Endometrium (tissue), 2 donors: ENCODE results near the gene TRDN.
"Not testable (repeated sequence)": the region's sequence is repeated elsewhere in the genome, so short reads cannot be mapped to it uniquely, and the experiment has no call there.

Experiments used
- FAIRE-seq: peaks from 2 replicates; lab custom pipeline; 2012; peaks lifted over from hg19 to GRCh38; lab: Jason Lieb, UNC
- donor health status: control.
- donor health status: control.

Gene TRDN

DNA sequence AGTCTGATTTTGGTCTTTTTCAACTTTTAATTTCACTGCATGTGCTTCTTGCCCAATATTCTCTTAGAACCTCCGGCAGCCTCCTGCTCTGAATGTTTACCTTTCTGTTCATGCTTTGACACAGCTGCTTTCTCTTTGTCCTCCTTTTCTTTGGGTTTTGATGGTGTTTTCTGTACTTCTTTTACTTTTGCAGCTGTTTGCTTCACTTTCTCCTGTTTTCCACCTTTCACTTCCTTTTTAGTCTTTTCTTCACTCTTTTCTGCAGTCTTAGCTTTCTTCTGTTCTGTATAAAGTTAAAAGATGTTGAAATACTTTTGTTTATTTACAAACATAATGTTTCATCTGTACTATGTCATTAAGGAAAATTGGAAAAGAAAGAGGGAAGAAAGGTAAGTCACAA, 133.1 kb downstream of the TRDN start:
- no peak for FAIRE-seq

DNA sequence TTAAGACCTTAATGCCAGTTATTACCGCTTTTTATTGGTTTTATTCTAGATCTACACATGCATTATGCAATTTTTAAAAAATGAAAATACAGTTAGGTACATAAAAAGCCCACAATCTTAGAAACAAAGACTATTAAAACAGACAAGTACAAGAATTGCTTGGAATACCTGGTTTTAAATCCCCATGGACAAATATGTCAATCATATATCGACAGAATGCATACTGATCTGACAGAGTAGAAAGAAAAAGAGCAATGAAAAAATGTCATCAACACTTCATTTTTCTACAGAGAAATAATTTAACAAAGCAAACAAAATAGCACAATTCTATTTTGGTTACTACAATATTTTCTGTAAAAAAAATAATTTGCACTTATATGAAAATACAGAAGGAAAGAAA, 139.7 kb downstream of the TRDN start:
- FAIRE-seq = no peak

DNA sequence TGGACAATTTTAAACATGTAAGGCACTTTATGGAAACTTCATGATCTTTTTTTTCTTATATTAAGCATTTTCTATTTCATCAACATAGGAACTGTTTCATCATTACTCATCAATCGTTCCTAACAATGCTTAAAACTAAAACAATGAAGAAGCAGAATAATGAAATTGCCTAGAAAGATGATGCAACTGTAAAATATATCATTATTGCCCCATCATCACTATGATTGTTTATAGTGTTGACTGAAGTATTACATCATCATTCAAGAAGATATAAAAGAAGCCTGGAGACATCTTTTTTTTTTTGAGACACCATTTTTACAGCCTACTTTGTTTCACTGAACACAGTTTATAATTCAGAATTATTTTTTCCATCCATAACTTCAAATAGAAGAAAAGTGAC, 147.2 kb downstream of the TRDN start:
- no peak for FAIRE-seq

DNA sequence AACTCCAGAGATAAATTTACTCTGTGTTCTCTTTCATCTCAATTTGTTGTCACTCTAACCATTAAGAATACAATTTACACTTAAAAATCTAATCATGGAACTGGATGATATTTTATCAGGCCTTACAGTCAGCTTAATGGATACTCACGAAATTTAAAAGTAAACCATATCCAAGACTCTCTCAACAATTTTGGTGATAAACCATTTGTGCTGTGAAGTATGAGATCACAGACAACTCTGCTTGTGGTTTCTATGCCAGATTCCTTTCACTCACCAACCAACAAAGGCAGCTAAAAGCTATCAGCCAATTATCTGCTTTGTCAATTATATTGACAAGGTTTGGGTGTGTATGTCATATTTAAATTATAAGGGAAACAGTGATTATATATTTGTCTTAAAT, 155.8 kb downstream of the TRDN start:
- no peak for FAIRE-seq

DNA sequence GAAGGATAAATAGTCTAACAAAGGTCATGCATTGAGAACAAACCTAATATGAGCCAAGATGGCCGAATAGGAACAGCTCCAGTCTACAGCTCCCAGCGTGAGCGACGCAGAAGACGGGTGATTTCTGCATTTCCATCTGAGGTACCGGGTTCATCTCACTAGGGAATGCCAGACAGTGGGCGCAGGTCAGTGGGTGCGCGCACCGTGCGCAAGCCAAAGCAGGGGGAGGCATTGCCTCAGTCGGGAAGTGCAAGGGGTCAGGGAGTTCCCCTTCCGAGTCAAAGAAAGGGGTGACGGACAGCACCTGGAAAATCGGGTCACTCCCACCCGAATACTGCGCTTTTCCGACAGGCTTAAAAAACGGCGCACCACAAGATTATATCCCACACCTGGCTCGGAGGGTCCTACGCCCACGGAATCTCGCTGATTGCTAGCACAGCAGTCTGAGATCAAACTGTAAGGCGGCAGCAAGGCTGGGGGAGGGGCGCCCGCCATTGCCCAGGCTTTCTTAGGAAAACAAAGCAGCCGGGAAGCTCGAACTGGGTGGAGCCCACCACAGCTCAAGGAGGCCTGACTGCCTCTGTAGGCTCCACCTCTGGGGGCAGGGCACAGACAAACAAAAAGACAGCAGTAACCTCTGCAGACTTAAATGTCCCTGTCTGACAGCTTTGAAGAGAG, 164.6 kb downstream of the TRDN start:
- not testable (repeated sequence) for FAIRE-seq

DNA sequence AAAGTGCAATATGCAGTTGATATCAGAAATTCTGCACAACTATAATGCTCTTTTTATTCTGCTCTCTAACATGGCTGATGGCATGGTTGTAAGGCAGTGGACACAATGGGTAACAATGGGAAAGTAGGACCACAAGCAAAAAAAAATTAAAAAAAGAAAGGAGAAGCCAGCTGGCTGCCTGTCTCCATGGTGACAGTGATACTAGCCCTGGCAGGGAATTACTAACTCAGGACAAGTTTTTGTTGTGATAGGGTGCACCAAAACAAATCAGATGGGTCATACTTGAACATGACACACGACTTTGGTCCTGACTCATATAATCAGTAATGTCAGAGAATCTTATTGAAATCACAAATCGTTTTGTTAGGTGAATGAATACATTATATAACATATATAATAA, 169.4 kb downstream of the TRDN start:
- no peak for FAIRE-seq

DNA sequence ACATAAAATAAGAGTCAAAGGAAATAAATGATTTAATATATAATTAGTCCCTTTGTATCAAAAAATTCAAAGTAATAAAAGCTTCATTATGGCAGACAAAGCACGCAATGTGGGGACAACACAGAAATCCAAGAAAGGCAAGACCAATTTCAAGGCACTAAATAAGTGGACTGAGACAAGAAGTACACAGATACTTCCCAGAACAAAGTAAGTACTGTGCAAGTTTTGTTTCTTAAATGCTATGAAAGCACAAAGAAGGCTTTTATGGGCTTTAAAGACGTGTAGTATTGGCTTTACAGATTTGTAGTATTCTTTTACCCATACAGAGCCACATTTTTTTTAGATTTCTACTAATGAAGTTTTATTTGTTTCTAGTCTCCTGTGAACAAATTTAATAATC, 174.6 kb downstream of the TRDN start:
- FAIRE-seq = no peak

DNA sequence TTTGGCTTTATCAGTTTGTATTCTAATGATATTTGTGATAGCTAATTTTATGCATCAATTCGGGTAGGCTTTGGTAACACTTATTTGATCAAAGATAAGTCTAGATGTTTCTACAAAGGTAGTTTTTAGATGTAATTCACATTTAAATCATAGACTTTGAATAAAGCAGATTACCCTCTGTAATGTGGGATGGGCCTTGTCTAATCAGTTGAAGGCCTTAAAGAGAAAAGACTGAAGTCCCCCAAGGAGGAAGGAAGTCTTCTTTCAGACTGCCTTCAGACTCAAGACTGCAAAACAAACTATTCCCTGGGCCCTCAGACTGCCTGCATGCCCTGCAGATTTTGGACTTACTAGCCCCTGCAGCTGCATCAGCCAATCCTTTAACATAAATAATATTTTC, 178.5 kb downstream of the TRDN start:
- FAIRE-seq = no peak

DNA sequence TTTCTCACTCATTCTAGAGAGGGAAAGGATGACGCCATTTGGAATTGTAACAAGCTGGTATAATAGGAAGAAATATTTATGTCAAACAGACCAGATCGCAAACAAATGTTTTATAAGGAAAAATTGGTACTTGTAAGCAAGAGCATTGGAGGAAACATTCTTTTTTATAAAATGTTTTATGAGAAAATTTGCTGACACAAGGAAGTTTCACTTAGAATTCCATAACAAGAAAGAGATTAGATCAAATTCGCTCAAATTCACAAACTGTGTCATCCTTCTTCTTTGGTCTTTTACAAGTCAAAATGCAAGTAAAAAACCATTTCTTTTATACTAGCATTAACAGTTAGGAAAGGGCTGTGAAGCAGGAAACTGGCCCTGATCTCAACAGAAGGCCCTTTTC, 179.9 kb downstream of the TRDN start:
- FAIRE-seq = no peak

DNA sequence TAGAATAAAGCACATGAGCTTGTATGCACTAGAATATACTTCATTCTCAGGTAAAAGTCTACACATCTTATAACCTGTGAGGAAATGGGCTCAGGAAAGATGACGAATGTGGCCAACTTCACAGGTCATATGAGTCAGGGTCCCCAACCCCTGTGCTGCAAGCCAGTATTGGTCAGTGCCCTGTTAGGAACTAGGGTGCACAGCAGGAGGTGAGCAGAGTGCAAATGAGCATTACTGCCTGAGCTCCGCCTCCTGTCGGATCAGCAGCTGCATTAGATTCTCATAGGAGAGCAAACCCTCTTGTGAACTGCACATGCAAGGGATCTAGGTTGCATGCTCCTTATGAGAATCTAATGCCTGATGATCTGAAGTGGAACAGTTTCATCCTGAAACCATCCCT, 182.3 kb downstream of the TRDN start:
- FAIRE-seq = no peak

DNA sequence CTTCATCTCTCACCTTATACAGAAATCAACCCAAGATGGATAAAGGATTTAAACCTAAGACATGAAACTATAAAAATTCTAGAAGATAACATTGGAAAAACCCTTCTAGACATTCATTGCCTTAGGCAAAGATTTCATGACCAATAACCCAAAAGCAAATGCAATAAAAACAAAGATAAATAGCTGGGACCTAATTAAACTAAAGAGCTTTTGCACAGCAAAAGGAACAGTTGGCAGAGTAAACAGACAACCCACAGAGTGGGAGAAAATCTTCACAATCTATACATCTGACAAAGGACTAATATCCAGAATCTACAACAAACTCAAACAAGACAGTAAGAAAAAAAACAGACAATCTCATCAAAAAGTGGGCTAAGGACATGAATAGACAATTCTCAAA, 183.7 kb downstream of the TRDN start:
- FAIRE-seq = not testable (repeated sequence)

DNA sequence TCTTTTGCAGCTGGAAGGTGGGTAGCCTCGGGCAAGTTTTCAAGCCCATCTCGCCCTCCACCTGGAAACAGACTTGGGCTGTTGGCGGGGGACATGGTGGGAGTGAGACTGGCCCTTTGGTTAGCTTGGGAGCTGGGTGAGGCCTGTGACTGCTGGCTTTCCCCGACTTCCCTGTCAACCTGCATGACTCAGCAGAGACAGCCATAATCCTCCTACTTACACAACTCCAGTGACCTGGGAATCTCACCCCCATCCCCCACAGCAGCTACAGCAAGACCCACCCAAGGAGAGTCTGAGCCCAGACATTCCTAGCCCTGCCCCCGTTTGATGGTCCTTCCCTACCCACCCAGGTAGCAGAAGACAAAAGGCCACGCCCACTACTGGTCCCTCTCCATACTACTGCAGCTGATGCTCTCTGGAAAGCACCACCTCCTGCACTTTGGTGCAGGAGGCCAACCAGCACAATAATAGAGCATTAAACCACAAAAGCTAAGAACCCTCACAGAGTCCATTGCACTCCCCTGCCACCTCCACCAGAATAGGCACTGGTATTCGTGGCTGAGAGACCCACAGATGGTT, 188.4 kb downstream of the TRDN start:
- no peak for FAIRE-seq

DNA sequence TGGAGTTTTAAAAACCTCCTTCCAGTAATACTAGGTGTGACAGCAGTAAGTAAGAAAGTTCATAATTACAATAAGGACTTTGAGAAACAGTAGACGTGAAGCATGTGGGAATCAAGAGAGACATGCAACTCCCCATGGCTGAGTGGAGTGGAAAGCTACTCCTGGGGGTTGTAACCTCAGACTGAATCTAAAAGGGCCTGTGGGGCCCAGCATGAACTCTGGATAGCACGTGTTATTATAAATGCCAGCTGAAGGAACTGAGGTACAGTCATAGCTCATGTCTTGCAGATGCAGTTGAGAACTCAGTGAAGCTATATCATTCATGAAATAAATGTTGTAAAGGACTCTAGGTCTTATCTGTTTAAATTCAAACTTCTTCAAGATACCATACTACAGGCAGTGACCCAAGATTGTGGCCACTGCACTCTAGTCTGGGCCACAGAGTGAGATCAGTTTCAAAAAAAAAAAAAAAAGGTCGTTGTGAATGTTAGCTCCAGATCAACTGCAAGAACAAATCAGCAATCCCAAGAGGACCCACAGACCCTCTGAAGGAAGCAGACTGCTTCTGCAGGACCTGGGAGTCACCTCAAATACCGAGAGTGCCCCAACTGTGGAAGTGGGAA, 189.3 kb downstream of the TRDN start:
- FAIRE-seq = no peak

DNA sequence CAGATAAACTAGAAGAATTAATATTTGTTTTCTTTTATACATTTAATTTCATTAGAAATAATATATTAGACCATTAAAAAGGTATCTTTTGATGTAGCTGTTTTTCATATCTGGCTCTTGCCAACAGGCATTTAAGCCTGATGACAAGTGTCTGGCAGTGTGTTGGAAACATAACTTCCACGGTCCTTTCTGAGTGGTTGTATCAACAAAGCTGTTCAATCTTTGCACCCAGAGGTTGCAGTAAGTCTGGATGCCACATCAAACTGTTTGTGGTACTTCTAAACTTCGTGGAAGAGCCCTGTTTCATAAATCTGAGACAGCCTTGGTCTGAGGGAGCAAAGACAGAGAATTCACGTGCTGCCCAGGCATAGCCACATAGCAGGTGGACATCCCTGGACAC, 197.4 kb downstream of the TRDN start:
- FAIRE-seq = no peak

DNA sequence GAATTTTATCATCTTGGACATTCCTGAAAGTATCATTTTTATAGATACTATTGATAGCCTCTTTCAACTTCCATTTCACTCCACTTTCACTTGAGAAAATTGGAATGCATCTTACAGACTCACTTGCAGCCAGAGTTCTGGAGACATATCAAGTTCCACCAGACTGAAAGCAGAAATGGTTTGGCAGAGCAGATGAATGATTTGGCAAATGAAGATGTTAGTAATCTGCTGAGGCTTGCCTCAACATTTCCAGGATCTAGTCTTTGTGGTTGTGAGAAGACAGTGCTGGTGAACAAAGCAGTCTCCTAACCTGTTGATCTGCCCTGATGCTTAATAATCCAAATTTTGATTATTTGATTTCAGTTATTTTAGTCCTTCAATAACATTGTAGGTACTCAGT, 202.6 kb downstream of the TRDN start:
- no peak for FAIRE-seq

DNA sequence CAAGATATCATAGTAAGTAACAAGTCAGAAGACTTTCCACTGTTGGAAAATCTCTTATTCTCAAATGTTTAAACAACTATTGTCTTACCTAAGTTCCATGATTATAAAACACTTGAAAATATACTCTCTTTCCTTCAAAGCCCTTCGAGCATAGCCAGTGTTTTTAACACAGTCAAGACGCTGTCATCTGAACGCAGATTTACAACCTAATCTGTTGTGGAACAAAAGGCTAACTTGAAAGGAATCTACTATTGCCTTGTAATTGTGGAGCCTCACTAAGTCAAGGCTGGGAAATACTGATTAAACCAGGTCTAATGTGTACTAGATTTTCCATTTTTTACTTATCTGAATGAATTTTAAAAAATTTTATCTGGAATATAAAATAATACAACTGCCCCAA, 205.8 kb downstream of the TRDN start:
- no peak for FAIRE-seq

DNA sequence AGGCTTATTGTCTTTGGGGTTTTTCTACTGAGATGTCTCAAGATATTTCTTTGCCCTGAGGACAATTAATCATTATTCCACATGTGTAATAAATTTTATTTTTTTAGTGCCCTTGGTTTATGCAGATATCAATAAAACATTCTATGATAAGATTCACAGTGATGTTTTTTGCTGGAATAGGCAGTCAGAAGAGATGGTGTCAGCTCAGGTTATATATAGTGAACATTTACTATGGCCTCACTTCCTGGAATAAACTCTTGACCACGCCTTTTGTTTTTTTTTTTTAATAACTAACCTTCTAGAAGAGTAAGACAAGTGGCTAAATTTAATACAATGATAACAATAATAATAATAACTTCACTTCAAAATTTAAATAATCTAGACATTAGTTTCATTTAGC, 209.7 kb downstream of the TRDN start:
- no peak for FAIRE-seq

DNA sequence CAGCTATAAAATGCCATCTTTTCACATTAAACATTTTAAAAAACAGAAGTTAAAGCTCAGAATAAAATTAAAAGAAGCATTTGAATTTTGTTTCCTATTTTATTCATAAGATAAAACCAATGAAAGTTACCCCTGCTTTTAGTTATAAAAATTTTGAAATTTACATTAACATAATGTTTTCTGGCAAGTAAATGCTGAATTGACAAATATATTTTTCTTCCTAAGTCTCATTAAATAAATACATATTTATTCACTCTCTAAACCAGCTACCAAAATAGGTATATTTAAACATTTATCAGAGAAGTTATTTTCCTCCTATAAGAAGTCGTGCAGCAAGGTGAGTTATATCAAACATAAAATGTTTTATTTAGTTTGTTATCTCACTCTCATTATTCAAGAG, 213.6 kb downstream of the TRDN start:
- no peak for FAIRE-seq

DNA sequence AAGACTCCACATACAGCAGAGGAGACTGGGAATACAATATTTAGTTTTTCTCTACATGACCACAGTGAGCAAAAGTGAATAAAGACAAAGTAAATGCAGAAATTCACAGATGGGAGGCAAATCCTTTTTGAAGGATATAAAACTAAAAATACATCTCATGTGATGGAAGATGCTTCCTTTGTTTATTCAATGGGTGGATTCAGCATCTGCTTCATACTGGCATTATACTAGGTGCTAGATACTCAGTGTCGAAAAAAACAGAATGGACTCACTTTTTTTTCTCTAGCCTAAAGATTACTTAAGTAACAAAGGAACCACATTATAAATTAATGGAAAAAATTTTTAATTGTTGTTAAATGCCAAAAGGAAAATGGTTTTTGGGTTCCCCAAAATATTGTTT, 216.2 kb downstream of the TRDN start:
- no peak for FAIRE-seq

DNA sequence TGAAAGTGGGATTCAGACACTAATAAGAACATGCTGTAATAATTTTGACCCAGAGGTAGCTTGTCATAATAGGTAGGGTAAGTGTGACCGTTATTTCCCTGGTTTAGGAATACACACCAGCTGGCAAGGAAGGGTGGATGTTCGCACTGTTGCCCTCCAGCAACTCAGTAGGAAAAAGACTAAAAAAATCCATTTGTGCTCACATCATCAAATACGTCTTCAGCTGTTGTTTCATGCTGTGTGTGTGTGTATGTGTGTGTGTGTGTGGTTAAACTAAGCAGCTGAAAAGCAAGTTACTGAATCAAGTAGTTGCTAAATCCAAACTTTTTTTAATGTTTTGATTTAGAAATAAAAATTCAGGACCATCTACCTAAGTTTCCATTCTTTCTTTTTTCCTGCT, 218.7 kb downstream of the TRDN start:
- no peak for FAIRE-seq

DNA sequence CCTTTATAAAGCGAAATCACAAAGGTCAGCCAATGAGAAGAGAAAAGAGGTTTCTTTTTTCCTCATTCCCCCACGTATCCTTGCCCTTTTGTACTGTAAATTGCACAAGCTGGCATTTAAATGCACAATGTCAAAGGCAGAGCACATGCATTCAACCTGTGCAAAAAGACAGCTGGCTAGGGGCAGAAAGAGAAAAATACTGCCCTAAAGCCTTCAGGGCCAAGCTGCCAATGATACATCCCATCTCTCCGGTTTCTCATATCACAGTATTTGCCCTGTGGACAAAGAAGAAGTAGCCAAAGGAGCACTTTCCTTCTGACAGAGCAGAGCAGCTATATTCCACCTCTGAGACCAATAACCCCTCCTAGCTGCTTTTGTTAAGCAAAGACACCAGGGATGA, 219.2 kb downstream of the TRDN start:
- no peak for FAIRE-seq

DNA sequence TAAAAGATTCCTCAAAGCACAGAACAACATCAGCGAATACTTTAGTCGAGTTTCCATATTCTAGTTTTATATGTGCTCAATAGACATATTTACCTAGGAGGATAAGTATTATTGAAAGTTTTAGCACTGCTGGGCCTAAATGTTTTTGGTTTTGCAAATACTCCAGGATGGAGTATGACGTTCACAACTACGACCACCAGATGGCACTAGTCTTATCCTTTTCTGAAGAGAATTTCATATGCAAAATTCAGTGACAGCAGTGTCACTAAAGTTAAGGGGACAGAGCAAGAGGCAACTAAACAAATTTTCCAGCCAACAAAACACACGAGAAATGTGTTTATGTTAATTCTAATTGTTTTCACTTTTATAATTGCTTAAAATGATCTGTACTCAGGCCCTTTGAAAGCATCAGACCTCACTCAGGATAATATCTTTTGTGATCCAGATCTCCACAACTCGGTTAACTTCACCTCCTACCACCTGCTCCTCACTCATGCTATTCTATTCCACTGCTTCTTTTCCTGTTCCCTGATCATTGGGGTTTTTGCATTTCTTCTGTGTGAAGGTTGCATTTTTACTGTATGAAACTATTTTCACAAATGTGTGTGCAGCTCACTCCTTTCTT, 220.8 kb downstream of the TRDN start:
- peak; percentile 53 for FAIRE-seq

DNA sequence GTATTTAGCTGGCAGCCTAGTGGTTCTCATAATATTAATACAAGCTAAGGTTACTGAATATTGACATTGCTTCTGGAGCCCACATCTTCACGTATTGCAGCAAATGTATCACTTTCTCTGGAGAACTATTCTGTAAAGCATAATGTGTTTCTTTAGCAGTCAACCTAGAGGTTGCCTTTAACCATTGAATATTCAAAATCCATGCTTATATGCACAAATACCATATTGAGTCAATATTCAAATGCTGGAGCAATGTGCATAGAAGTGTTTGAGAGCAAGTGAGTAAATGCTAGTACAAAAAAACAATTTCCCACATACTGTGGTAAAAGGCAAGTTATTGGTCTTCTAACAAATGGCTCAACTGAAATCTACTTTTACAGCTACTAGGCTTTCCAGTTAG, 231.8 kb downstream of the TRDN start:
- no peak for FAIRE-seq

DNA sequence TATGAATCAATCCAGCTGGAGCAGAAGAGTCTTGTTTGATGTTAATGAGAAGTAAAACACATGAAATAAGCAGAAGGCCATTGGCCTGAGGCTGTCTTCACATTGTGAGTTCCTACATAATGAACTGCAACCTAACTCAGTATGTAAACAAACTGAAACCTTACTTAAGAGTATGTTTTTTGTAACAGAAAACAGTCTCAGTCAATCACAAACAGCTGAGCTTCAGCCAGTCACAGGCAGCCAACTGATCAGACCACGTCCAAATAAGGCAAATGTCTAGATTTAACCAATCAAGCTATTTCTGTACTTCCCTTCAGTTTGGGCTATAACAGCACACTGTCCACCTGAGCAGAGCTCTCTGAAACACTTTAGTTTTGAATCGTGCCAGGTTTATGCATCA, 234.7 kb downstream of the TRDN start:
- no peak for FAIRE-seq
